Measurements from ENCODE around the gene PYHIN1. TPM values are rescaled to one million over a fixed set of nuclear protein-coding genes. Genes with fewer than 3 reads are reported as not detected.

PYHIN1 gene
- total RNA-seq, 4 donors from 2014 or later: 0.16 TPM; not detected in 3

DNA sequence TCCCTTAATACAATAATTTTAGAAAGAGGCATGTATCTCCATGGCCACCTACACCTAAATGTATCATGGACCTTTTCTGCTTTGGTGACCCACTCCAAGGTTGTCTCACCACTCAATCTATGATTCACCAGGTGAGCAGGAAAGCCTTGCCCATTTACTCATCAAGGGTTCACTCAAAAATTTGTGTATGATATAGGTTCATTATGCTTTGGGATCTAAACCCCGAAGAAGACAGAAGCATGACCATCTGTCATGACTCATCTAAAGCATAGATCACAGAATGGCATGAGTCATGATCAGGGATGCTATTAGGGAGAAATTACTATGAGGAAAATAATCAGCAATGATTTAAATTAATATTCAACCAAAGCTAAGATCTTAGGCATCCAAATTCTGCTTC lies 38.5 kb downstream of the PYHIN1 start:
- Histone ChIP-seq H3K4me3 (no peak overlapping the region), H3K9me3 (no peaks in the 10 kb centered on the region), H3K36me3 (no peaks in the 10 kb centered on the region), H3K4me1 (no peaks in the 10 kb centered on the region), H3K27ac (no peak overlapping the region), H3K27me3 (no peaks in the 10 kb centered on the region)
- ATAC-seq (no peak), DNase-seq (no peak)
- in situ Hi-C loops (cut with MboI; ENCODE audit: low sequenced_read_pairs in 4 of 4): no loop called here
- no peak for TF ChIP-seq POLR2A (IDR thresholded peaks at IDR 0.05)
- TF ChIP-seq, protein P1, sequence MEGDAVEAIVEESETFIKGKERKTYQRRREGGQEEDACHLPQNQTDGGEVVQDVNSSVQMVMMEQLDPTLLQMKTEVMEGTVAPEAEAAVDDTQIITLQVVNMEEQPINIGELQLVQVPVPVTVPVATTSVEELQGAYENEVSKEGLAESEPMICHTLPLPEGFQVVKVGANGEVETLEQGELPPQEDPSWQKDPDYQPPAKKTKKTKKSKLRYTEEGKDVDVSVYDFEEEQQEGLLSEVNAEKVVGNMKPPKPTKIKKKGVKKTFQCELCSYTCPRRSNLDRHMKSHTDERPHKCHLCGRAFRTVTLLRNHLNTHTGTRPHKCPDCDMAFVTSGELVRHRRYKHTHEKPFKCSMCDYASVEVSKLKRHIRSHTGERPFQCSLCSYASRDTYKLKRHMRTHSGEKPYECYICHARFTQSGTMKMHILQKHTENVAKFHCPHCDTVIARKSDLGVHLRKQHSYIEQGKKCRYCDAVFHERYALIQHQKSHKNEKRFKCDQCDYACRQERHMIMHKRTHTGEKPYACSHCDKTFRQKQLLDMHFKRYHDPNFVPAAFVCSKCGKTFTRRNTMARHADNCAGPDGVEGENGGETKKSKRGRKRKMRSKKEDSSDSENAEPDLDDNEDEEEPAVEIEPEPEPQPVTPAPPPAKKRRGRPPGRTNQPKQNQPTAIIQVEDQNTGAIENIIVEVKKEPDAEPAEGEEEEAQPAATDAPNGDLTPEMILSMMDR (IDR thresholded peaks at IDR 0.05 in 4 of 5, conservative IDR thresholded peaks at IDR 0.05 in 1 of 5): no peak
- intact Hi-C loops (cut with DNase I; ENCODE audit: low total_unique reads): no loop called here

DNA sequence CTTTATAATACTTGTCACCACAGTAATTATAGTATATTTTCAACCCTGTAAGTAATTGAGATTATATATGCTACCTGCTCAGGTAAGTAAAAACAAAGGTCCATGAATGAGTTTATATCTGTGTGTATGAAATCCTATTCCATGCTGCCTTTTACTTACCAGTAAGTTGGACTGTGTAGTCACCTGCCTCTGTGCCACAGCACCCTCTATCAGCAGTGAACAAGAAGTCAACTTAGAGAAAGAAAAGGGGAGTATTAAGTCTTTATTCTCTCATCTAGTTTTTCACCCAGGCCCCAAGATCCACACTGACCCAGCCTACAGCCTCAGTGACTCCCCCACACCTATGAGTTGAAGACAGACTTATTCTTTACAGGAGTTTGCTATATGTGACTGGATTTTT lies 41.5 kb downstream of the PYHIN1 start:
- in situ Hi-C loops (cut with MboI; ENCODE audit: low sequenced_read_pairs in 4 of 4): no loop called here
- H3K36me3 ChIP-seq: no peaks in the 10 kb centered on the region
- no peaks in the 10 kb centered on the region for H3K9me3 ChIP-seq
- H3K4me3 ChIP-seq: no peak overlapping the region
- no peak overlapping the region for H3K27ac ChIP-seq
- ATAC-seq: no peak
- H3K4me1 ChIP-seq: no peaks in the 10 kb centered on the region
- H3K27me3 ChIP-seq: no peaks in the 10 kb centered on the region
- TF ChIP-seq, protein P1 (IDR thresholded peaks at IDR 0.05 in 4 of 5, conservative IDR thresholded peaks at IDR 0.05 in 1 of 5): no peak
- no peak for TF ChIP-seq POLR2A (IDR thresholded peaks at IDR 0.05)
- intact Hi-C loops (cut with DNase I; ENCODE audit: low total_unique reads): no loop called here
- DNase-seq: no peak

DNA sequence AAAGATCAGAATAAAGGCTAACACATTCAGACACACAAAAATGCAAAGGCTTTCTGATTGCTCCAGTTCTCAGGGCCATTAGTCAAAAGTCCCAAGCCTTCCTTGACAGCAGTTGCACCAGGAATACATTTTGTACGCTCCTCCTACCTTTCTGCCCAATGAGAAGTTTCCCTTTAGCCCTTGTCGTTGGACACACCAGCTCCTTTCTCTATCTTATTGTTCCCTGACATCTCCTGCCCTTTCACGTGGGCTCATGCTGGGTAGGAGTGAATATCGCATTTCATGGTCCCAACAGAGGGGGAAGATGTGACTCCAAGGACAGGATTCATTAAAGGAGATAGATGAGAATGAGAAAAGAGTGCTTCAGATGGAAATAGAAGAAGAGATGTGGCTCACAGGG lies 44.9 kb downstream of the PYHIN1 start:
- Histone ChIP-seq H3K4me3 (no peak overlapping the region), H3K27ac (no peak overlapping the region), H3K27me3 (no peaks in the 10 kb centered on the region), H3K9me3 (no peaks in the 10 kb centered on the region), H3K36me3 (no peaks in the 10 kb centered on the region), H3K4me1 (no peaks in the 10 kb centered on the region)
- intact Hi-C loops (cut with DNase I; ENCODE audit: low total_unique reads) (no loop called here), in situ Hi-C loops (cut with MboI; ENCODE audit: low sequenced_read_pairs in 4 of 4) (loop anchor here in 2 of 4 donors (25.0 kb wide), 2 partner anchors 789 to 1014 kb away; partner anchors contain the start of gene CD1D (in 1 of the 2))
- no peak for ATAC-seq
- no peak for DNase-seq
- TF ChIP-seq POLR2A (IDR thresholded peaks at IDR 0.05): no peak
- TF ChIP-seq, protein P1 (IDR thresholded peaks at IDR 0.05 in 4 of 5, conservative IDR thresholded peaks at IDR 0.05 in 1 of 5): no peak

DNA sequence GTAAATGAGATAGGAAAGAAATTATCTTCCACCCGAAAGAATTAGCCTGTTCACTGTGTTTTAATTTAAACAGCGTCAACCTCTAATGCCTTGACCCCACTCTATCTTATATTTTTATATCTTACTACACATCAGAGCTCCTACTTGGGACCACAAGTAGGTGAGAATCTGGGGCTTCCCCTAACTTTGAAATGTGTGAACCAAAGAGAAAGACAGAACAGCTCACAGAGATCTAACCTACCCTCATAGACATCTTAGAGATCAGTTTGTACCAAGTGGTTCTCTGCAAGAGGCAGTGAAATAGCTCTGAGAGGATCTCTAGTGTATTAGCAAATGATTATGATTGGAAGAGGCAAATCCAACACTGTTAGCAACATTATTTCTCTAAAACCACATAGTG lies 47.4 kb downstream of the PYHIN1 start:
- in situ Hi-C loops (cut with MboI; ENCODE audit: low sequenced_read_pairs in 4 of 4) (loop anchor here in 2 of 4 donors (25.0 kb wide), 2 partner anchors 791 to 1016 kb away; partner anchors contain the start of gene CD1D (in 1 of the 2)), intact Hi-C loops (cut with DNase I; ENCODE audit: low total_unique reads) (no loop called here)
- no peaks in the 10 kb centered on the region for H3K4me1 ChIP-seq
- no peaks in the 10 kb centered on the region for H3K9me3 ChIP-seq
- TF ChIP-seq POLR2A (IDR thresholded peaks at IDR 0.05): no peak
- TF ChIP-seq, protein P1 (IDR thresholded peaks at IDR 0.05 in 4 of 5, conservative IDR thresholded peaks at IDR 0.05 in 1 of 5): no peak
- DNase-seq: no peak
- no peak overlapping the region for H3K4me3 ChIP-seq
- ATAC-seq: no peak
- H3K27me3 ChIP-seq: no peaks in the 10 kb centered on the region
- no peak overlapping the region for H3K27ac ChIP-seq
- no peaks in the 10 kb centered on the region for H3K36me3 ChIP-seq

DNA sequence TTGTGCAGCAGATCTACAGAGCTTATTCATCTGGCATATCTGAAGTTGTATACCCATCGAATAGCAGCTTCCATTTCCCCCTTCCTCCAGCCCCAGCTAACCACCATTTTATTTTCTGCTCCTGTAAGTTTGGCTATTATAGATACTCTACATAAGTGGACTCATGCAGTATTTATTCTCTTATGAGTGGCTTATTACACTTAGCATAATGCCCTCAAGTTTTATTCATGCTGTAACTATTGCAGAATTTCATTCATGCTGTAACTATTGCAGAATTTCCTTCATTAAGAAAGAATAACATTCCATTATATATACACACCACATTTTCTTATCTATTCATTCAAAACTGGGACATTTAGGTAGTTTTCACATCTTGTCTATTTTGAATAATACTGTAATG lies 47.9 kb downstream of the PYHIN1 start:
- in situ Hi-C loops (cut with MboI; ENCODE audit: low sequenced_read_pairs in 4 of 4) (loop anchor here in 2 of 4 donors (25.0 kb wide), 2 partner anchors 792 to 1017 kb away; partner anchors contain the start of gene CD1D (in 1 of the 2)), intact Hi-C loops (cut with DNase I; ENCODE audit: low total_unique reads) (no loop called here)
- no peaks in the 10 kb centered on the region for H3K4me1 ChIP-seq
- no peaks in the 10 kb centered on the region for H3K27me3 ChIP-seq
- H3K36me3 ChIP-seq: no peaks in the 10 kb centered on the region
- H3K27ac ChIP-seq: no peak overlapping the region
- DNase-seq (no peak), ATAC-seq (no peak)
- TF ChIP-seq, protein P1 (IDR thresholded peaks at IDR 0.05 in 4 of 5, conservative IDR thresholded peaks at IDR 0.05 in 1 of 5): no peak
- TF ChIP-seq POLR2A (IDR thresholded peaks at IDR 0.05): no peak
- H3K9me3 ChIP-seq: no peaks in the 10 kb centered on the region
- H3K4me3 ChIP-seq: no peak overlapping the region

All from gastrocnemius medialis (tissue), 4 donors.